ENCODE data around the gene PCNX1. TPM values are rescaled to one million over a fixed set of nuclear protein-coding genes. Genes with fewer than 3 reads are reported as not detected.

The PCNX1 gene
- polyA plus RNA-seq, 3 donors: 7.3 to 26.7 (median 8.1) TPM

GRCh38 chr14:70957710-70958109 is 50.5 kb downstream of the PCNX1 start:
- H3K27me3 ChIP-seq (ENCODE audit: control insufficient read depth in 2 of 2, insufficient read depth in 2 of 2, low read length in 2 of 2): no peaks in the 10 kb centered on the region
- H3K79me2 ChIP-seq (ENCODE audit: insufficient read depth, low read length): peaks cover 57% of the 10 kb centered on the region
- H3K4me1 ChIP-seq (ENCODE audit: control insufficient read depth in 1 of 2, insufficient read depth in 2 of 2, low read length in 2 of 2): no peaks in the 10 kb centered on the region
- H3K36me3 ChIP-seq (replicated peaks in 1 of 2; ENCODE audit: control insufficient read depth in 1 of 2, insufficient read depth in 2 of 2, low read length in 2 of 2): peaks cover 15 to 47% of the 10 kb centered on the region in 2 donors
- H3K27ac ChIP-seq (ENCODE audit: low read depth in 1 of 2, low read length in 2 of 2): no peak overlapping the region
- Mint-ChIP-seq H3K27me3 (ENCODE audit: low read depth in 3 of 3) (peaks cover 0 to 2% (median 0%) of the 10 kb centered on the region in 3 donors), H3K27ac (peak overlapping the region in 1 of 7 donors; percentile 56), H3K4me1 (peaks cover 2% of the 10 kb centered on the region), H3K9me3 (no peaks in the 10 kb centered on the region), H3K36me3 (peaks cover 28 to 53% of the 10 kb centered on the region in 2 donors), H3K4me3 (no peak overlapping the region)
- no peak for DNase-seq
- H3K4me3 ChIP-seq (replicated peaks in 1 of 3; ENCODE audit: low read depth in 2 of 3, low read length in 3 of 3): no peak overlapping the region
- no peaks in the 10 kb centered on the region for H3K9me3 ChIP-seq (replicated peaks in 1 of 2; ENCODE audit: control insufficient read depth in 1 of 2, insufficient read depth in 1 of 2, low read length in 2 of 2)
- no peak overlapping the region for H3K9ac ChIP-seq (ENCODE audit: insufficient read depth, low read length, poor library complexity, severe bottlenecking)
- TF ChIP-seq, protein P1, sequence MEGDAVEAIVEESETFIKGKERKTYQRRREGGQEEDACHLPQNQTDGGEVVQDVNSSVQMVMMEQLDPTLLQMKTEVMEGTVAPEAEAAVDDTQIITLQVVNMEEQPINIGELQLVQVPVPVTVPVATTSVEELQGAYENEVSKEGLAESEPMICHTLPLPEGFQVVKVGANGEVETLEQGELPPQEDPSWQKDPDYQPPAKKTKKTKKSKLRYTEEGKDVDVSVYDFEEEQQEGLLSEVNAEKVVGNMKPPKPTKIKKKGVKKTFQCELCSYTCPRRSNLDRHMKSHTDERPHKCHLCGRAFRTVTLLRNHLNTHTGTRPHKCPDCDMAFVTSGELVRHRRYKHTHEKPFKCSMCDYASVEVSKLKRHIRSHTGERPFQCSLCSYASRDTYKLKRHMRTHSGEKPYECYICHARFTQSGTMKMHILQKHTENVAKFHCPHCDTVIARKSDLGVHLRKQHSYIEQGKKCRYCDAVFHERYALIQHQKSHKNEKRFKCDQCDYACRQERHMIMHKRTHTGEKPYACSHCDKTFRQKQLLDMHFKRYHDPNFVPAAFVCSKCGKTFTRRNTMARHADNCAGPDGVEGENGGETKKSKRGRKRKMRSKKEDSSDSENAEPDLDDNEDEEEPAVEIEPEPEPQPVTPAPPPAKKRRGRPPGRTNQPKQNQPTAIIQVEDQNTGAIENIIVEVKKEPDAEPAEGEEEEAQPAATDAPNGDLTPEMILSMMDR (IDR thresholded peaks at IDR 0.05): no peak
- intact Hi-C loops (cut with micrococcal nuclease): no loop called here
- WGBS (ENCODE audit: insufficient coverage): no CpG with 5 or more reads among the region's 2 CpGs
- H3K4me2 ChIP-seq (replicated peaks; ENCODE audit: extremely low read depth, low read length, poor library complexity, severe bottlenecking): no peak overlapping the region
- H2AFZ ChIP-seq (ENCODE audit: insufficient read depth, low read depth, low read length, poor library complexity, severe bottlenecking): no peak overlapping the region
- H4K20me1 ChIP-seq (ENCODE audit: insufficient read depth, low read length): peaks cover 53% of the 10 kb centered on the region

DNA sequence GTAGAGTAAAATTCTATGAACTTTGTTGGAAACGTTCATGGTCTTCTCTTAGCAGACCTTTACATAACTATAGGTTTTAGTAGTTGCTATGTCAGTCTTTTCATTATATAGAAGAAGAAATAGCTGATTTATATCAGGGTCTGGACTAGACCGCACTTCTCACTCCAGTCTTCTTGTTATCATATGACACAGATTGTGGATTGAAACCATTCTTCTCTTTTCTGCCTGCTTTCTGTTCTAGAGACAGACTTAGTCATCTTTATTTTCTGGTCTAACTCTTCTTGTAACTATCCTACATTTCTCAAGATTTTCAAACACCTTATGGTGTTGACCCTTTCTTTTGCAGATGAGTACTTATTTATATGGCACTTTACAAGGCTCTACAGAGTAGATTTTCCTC is 55.7 kb downstream of the PCNX1 start:
- Histone ChIP-seq H3K4me2 (replicated peaks; ENCODE audit: extremely low read depth, low read length, poor library complexity, severe bottlenecking) (no peak overlapping the region), H3K9me3 (replicated peaks in 1 of 2; ENCODE audit: control insufficient read depth in 1 of 2, insufficient read depth in 1 of 2, low read length in 2 of 2) (no peaks in the 10 kb centered on the region), H3K27me3 (ENCODE audit: control insufficient read depth in 2 of 2, insufficient read depth in 2 of 2, low read length in 2 of 2) (no peaks in the 10 kb centered on the region), H3K4me1 (ENCODE audit: control insufficient read depth in 1 of 2, insufficient read depth in 2 of 2, low read length in 2 of 2) (no peaks in the 10 kb centered on the region), H3K36me3 (replicated peaks in 1 of 2; ENCODE audit: control insufficient read depth in 1 of 2, insufficient read depth in 2 of 2, low read length in 2 of 2) (peaks cover 26 to 69% of the 10 kb centered on the region in 2 donors), H2AFZ (ENCODE audit: insufficient read depth, low read depth, low read length, poor library complexity, severe bottlenecking) (no peak overlapping the region), H3K9ac (ENCODE audit: insufficient read depth, low read length, poor library complexity, severe bottlenecking) (no peak overlapping the region), H3K4me3 (replicated peaks in 1 of 3; ENCODE audit: low read depth in 2 of 3, low read length in 3 of 3) (no peak overlapping the region), H4K20me1 (ENCODE audit: insufficient read depth, low read length) (peaks cover 65% of the 10 kb centered on the region), H3K79me2 (ENCODE audit: insufficient read depth, low read length) (peaks cover 51% of the 10 kb centered on the region), H3K27ac (ENCODE audit: low read depth in 1 of 2, low read length in 2 of 2) (no peak overlapping the region)
- TF ChIP-seq, protein P1 (IDR thresholded peaks at IDR 0.05): no peak
- Mint-ChIP-seq H3K36me3 (peaks cover 37 to 59% of the 10 kb centered on the region in 2 donors), H3K27me3 (ENCODE audit: low read depth in 3 of 3) (peaks cover 0 to 3% (median 0%) of the 10 kb centered on the region in 3 donors), H3K4me1 (no peaks in the 10 kb centered on the region), H3K4me3 (no peak overlapping the region), H3K9me3 (no peaks in the 10 kb centered on the region), H3K27ac (peak overlapping the region in 1 of 7 donors; percentile 47)
- intact Hi-C loops (cut with micrococcal nuclease): loop anchor here in 1 of 2 donors (10.0 kb wide), 1 partner anchor 58 kb away; the partner anchor contains the start of gene PCNX1
- DNase-seq: no peak
- WGBS (ENCODE audit: insufficient coverage): 100% methylated on average over 1 of the region's 2 CpGs

Data from CD14-positive monocyte (primary cell).